A204.1 (cell line): ENCODE results near the gene PPP1CB.

Experiments
- FAIRE-seq: peaks from 2 replicates; lab custom pipeline; 2012; peaks lifted over from hg19 to GRCh38; lab: Jason Lieb, UNC

Gene PPP1CB

GRCh38 chr2:28745876-28746275 lies 5.8 kb upstream of the PPP1CB start:
- no peak for FAIRE-seq

GRCh38 chr2:28746429-28747111 lies 5.1 kb upstream of the PPP1CB start:
- FAIRE-seq = no peak

- no peak for FAIRE-seq
Measured at GRCh38 chr2:28747714-28748113, 3.9 kb upstream of the PPP1CB start.

GRCh38 chr2:28748176-28748575 lies 3.5 kb upstream of the PPP1CB start:
- FAIRE-seq = no peak

GRCh38 chr2:28748941-28749340 lies 2.7 kb upstream of the PPP1CB start:
- FAIRE-seq = no peak

GRCh38 chr2:28749526-28749925 lies 2.1 kb upstream of the PPP1CB start:
- no peak for FAIRE-seq

GRCh38 chr2:28750316-28751251 lies 1.0 kb upstream of the PPP1CB start:
- no peak for FAIRE-seq

GRCh38 chr2:28751956-28752630 lies 463 bp downstream of the PPP1CB start:
- FAIRE-seq = no peak

GRCh38 chr2:28752631-28753376 lies 1.2 kb downstream of the PPP1CB start:
- no peak for FAIRE-seq

GRCh38 chr2:28754321-28754720 lies 2.7 kb downstream of the PPP1CB start:
- FAIRE-seq = no peak

- FAIRE-seq = no peak
Measured at GRCh38 chr2:28755421-28755820, 3.8 kb downstream of the PPP1CB start.

- FAIRE-seq = no peak
Measured at GRCh38 chr2:28758459-28758858, 6.8 kb downstream of the PPP1CB start.

- no peak for FAIRE-seq
Measured at GRCh38 chr2:28761420-28761819, 9.8 kb downstream of the PPP1CB start.

- no peak for FAIRE-seq
Measured at GRCh38 chr2:28764909-28765711, 13.5 kb downstream of the PPP1CB start.

GRCh38 chr2:28766070-28766469 lies 14.4 kb downstream of the PPP1CB start:
- no peak for FAIRE-seq

GRCh38 chr2:28767337-28767736 lies 15.7 kb downstream of the PPP1CB start:
- FAIRE-seq = no peak

- no peak for FAIRE-seq
Measured at GRCh38 chr2:28768422-28768821, 16.8 kb downstream of the PPP1CB start.

GRCh38 chr2:28768952-28769351 lies 17.3 kb downstream of the PPP1CB start:
- FAIRE-seq = no peak

GRCh38 chr2:28772351-28772750 lies 20.7 kb downstream of the PPP1CB start:
- FAIRE-seq = no peak

- FAIRE-seq = no peak
Measured at GRCh38 chr2:28776471-28776870, 24.8 kb downstream of the PPP1CB start.

GRCh38 chr2:28778392-28778791 lies 26.8 kb downstream of the PPP1CB start:
- FAIRE-seq = no peak
